ENCODE results near the gene HBE1.

DNA sequence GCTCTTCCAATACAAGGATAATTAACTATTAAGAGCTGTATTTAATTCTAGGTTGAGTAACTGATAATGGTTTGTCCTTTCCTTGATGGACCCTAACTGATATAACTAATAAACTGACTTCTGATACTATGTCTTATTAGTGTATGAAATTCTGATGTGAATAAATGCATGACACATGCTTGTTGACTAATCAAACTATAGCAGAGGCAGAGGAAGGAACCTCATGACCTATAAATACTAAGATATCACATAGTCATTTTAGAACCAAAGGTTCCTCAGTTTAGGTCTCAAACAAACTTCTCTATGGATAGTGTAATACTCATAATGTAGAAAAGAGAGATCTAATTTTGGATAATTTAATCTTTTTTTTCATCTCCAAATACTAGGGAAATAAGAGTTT is 30.7 kb downstream of the HBE1 start:
- TF ChIP-seq, protein P1, sequence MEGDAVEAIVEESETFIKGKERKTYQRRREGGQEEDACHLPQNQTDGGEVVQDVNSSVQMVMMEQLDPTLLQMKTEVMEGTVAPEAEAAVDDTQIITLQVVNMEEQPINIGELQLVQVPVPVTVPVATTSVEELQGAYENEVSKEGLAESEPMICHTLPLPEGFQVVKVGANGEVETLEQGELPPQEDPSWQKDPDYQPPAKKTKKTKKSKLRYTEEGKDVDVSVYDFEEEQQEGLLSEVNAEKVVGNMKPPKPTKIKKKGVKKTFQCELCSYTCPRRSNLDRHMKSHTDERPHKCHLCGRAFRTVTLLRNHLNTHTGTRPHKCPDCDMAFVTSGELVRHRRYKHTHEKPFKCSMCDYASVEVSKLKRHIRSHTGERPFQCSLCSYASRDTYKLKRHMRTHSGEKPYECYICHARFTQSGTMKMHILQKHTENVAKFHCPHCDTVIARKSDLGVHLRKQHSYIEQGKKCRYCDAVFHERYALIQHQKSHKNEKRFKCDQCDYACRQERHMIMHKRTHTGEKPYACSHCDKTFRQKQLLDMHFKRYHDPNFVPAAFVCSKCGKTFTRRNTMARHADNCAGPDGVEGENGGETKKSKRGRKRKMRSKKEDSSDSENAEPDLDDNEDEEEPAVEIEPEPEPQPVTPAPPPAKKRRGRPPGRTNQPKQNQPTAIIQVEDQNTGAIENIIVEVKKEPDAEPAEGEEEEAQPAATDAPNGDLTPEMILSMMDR (IDR thresholded peaks at IDR 0.05), result no peak
- TF ChIP-seq POLR2AphosphoS5 (IDR thresholded peaks at IDR 0.05; ENCODE audit: low read depth, low read length), result no peak

Data from Panc1 (cell line).